Measurements from ENCODE around the gene MYCT1. TPM values are rescaled to one million over a fixed set of nuclear protein-coding genes. Genes with fewer than 3 reads are reported as not detected.
A peak's percentile ranks its signal among the peaks of the same experiment; 100 is the strongest.

Gene MYCT1, protein sequence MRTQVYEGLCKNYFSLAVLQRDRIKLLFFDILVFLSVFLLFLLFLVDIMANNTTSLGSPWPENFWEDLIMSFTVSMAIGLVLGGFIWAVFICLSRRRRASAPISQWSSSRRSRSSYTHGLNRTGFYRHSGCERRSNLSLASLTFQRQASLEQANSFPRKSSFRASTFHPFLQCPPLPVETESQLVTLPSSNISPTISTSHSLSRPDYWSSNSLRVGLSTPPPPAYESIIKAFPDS
- total RNA-seq (2014; rRNA removed; shearing (Covaris generic)) (1.6 and 2.5 TPM in 2 replicates), polyA plus RNA-seq (2016; fragmentation: Nextera tagmentation; extraction: Ambion mirVana) (1.7 and 1.9 TPM in 2 replicates)
- long read RNA-seq, partial matches to known transcripts, result 0 of 1 reads
- long read RNA-seq, other reads (novel, unspliced or antisense), result 1 of 1 reads

DNA sequence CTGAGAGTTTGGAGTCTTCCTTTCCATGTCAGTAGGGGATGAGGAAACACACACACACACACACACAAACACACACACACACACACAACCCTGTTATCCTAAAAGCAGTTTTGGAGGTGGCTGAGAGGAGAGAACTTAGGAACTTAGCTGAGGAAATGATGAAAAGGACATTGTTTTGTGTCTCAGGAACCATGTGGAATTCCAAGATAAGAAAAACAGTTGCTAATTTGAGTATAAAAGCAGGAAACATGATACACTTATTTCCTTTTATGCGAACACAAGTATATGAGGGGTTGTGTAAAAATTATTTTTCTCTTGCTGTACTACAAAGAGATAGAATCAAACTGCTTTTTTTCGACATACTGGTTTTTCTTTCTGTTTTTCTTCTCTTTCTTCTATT is at the start of gene MYCT1:
Gene MYCT1 (plus strand): TSS at position 264 of the 400 bp plus-strand sequence. CDS start 6 bp downstream, at position 270.
- no peaks in the 10 kb centered on the region for H4K20me1 ChIP-seq (replicated peaks; ENCODE audit: insufficient read depth)
- no peaks in the 10 kb centered on the region for H3K27me3 Mint-ChIP-seq (ENCODE audit: insufficient read depth, low read depth, poor library complexity)
- TF ChIP-seq CREB1 (CRISPR knock-in tag; IDR thresholded peaks at IDR 0.05; ENCODE audit: low read depth), result no peak
- no peak for TF ChIP-seq ZNF114 (CRISPR knock-in tag; IDR thresholded peaks at IDR 0.05)
- no peak for TF ChIP-seq EZH2phosphoT487 (IDR thresholded peaks at IDR 0.05; ENCODE audit: unreplicated experiment)
- TF ChIP-seq EZH2 (IDR thresholded peaks at IDR 0.05; ENCODE audit: low read depth, unreplicated experiment), result no peak
- no peak for TF ChIP-seq NANOG (IDR thresholded peaks at IDR 0.05; ENCODE audit: borderline replicate concordance)
- no peak for TF ChIP-seq POLR2AphosphoS5 (IDR thresholded peaks at IDR 0.05; ENCODE audit: low read depth)
- TF ChIP-seq STAT1 (IDR thresholded peaks at IDR 0.05; ENCODE audit: unreplicated experiment), result no peak
- TF ChIP-seq, protein P1, sequence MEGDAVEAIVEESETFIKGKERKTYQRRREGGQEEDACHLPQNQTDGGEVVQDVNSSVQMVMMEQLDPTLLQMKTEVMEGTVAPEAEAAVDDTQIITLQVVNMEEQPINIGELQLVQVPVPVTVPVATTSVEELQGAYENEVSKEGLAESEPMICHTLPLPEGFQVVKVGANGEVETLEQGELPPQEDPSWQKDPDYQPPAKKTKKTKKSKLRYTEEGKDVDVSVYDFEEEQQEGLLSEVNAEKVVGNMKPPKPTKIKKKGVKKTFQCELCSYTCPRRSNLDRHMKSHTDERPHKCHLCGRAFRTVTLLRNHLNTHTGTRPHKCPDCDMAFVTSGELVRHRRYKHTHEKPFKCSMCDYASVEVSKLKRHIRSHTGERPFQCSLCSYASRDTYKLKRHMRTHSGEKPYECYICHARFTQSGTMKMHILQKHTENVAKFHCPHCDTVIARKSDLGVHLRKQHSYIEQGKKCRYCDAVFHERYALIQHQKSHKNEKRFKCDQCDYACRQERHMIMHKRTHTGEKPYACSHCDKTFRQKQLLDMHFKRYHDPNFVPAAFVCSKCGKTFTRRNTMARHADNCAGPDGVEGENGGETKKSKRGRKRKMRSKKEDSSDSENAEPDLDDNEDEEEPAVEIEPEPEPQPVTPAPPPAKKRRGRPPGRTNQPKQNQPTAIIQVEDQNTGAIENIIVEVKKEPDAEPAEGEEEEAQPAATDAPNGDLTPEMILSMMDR (conservative IDR thresholded peaks at IDR 0.05; ENCODE audit: low read depth in 2 of 2), result no peak
- TF ChIP-seq ZNF331 (CRISPR knock-in tag; IDR thresholded peaks at IDR 0.05; ENCODE audit: low read depth), result no peak
- TF ChIP-seq JUNB (IDR thresholded peaks at IDR 0.05; ENCODE audit: unreplicated experiment), result no peak
- TF ChIP-seq, protein P2, sequence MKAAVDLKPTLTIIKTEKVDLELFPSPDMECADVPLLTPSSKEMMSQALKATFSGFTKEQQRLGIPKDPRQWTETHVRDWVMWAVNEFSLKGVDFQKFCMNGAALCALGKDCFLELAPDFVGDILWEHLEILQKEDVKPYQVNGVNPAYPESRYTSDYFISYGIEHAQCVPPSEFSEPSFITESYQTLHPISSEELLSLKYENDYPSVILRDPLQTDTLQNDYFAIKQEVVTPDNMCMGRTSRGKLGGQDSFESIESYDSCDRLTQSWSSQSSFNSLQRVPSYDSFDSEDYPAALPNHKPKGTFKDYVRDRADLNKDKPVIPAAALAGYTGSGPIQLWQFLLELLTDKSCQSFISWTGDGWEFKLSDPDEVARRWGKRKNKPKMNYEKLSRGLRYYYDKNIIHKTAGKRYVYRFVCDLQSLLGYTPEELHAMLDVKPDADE (IDR thresholded peaks at IDR 0.05), result no peak
- TF ChIP-seq, protein P3, sequence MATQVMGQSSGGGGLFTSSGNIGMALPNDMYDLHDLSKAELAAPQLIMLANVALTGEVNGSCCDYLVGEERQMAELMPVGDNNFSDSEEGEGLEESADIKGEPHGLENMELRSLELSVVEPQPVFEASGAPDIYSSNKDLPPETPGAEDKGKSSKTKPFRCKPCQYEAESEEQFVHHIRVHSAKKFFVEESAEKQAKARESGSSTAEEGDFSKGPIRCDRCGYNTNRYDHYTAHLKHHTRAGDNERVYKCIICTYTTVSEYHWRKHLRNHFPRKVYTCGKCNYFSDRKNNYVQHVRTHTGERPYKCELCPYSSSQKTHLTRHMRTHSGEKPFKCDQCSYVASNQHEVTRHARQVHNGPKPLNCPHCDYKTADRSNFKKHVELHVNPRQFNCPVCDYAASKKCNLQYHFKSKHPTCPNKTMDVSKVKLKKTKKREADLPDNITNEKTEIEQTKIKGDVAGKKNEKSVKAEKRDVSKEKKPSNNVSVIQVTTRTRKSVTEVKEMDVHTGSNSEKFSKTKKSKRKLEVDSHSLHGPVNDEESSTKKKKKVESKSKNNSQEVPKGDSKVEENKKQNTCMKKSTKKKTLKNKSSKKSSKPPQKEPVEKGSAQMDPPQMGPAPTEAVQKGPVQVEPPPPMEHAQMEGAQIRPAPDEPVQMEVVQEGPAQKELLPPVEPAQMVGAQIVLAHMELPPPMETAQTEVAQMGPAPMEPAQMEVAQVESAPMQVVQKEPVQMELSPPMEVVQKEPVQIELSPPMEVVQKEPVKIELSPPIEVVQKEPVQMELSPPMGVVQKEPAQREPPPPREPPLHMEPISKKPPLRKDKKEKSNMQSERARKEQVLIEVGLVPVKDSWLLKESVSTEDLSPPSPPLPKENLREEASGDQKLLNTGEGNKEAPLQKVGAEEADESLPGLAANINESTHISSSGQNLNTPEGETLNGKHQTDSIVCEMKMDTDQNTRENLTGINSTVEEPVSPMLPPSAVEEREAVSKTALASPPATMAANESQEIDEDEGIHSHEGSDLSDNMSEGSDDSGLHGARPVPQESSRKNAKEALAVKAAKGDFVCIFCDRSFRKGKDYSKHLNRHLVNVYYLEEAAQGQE (IDR thresholded peaks at IDR 0.05; ENCODE audit: unreplicated experiment), result no peak
- TF ChIP-seq, protein P4, sequence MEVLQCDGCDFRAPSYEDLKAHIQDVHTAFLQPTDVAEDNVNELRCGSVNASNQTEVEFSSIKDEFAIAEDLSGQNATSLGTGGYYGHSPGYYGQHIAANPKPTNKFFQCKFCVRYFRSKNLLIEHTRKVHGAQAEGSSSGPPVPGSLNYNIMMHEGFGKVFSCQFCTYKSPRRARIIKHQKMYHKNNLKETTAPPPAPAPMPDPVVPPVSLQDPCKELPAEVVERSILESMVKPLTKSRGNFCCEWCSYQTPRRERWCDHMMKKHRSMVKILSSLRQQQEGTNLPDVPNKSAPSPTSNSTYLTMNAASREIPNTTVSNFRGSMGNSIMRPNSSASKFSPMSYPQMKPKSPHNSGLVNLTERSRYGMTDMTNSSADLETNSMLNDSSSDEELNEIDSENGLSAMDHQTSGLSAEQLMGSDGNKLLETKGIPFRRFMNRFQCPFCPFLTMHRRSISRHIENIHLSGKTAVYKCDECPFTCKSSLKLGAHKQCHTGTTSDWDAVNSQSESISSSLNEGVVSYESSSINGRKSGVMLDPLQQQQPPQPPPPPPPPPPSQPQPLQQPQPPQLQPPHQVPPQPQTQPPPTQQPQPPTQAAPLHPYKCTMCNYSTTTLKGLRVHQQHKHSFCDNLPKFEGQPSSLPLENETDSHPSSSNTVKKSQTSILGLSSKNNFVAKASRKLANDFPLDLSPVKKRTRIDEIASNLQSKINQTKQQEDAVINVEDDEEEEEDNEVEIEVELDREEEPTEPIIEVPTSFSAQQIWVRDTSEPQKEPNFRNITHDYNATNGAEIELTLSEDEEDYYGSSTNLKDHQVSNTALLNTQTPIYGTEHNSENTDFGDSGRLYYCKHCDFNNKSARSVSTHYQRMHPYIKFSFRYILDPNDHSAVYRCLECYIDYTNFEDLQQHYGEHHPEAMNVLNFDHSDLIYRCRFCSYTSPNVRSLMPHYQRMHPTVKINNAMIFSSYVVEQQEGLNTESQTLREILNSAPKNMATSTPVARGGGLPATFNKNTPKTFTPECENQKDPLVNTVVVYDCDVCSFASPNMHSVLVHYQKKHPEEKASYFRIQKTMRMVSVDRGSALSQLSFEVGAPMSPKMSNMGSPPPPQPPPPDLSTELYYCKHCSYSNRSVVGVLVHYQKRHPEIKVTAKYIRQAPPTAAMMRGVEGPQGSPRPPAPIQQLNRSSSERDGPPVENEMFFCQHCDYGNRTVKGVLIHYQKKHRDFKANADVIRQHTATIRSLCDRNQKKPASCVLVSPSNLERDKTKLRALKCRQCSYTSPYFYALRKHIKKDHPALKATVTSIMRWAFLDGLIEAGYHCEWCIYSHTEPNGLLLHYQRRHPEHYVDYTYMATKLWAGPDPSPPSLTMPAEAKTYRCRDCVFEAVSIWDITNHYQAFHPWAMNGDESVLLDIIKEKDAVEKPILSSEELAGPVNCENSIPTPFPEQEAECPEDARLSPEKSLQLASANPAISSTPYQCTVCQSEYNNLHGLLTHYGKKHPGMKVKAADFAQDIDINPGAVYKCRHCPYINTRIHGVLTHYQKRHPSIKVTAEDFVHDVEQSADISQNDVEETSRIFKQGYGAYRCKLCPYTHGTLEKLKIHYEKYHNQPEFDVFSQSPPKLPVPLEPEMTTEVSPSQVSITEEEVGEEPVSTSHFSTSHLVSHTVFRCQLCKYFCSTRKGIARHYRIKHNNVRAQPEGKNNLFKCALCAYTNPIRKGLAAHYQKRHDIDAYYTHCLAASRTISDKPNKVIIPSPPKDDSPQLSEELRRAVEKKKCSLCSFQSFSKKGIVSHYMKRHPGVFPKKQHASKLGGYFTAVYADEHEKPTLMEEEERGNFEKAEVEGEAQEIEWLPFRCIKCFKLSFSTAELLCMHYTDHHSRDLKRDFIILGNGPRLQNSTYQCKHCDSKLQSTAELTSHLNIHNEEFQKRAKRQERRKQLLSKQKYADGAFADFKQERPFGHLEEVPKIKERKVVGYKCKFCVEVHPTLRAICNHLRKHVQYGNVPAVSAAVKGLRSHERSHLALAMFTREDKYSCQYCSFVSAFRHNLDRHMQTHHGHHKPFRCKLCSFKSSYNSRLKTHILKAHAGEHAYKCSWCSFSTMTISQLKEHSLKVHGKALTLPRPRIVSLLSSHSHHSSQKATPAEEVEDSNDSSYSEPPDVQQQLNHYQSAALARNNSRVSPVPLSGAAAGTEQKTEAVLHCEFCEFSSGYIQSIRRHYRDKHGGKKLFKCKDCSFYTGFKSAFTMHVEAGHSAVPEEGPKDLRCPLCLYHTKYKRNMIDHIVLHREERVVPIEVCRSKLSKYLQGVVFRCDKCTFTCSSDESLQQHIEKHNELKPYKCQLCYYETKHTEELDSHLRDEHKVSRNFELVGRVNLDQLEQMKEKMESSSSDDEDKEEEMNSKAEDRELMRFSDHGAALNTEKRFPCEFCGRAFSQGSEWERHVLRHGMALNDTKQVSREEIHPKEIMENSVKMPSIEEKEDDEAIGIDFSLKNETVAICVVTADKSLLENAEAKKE (CRISPR knock-in tag; IDR thresholded peaks at IDR 0.05), result no peak
- H3K27me3 ChIP-seq (ENCODE audit: insufficient read depth), result no peaks in the 10 kb centered on the region
- H3K4me2 ChIP-seq, result no peak within 1 kb of the TSS
- peaks cover 18% of the 10 kb centered on the region for H3K4me1 ChIP-seq (ENCODE audit: insufficient read depth)
- 0 out of 2 replicates have a peak within 1 kb of the TSS, but pooled peaks have one; percentile 47 for H3K27ac Mint-ChIP-seq
- H3K79me2 ChIP-seq (replicated peaks; ENCODE audit: insufficient read depth), result no peaks in the 10 kb centered on the region
- H3K36me3 Mint-ChIP-seq (ENCODE audit: low read depth), result no peaks in the 10 kb centered on the region
- no peak within 1 kb of the TSS for H3K4me3 ChIP-seq
- H3K36me3 ChIP-seq (ENCODE audit: insufficient read depth), result no peaks in the 10 kb centered on the region
- H3K27ac ChIP-seq (ENCODE audit: low read depth), result no peak within 1 kb of the TSS
- no peaks in the 10 kb centered on the region for H3K9me3 Mint-ChIP-seq
- no peak within 1 kb of the TSS for H3K4me3 Mint-ChIP-seq
- ATAC-seq, result no peak
- no peak for DNase-seq (ENCODE audit: low spot score)
- H2AFZ ChIP-seq, result no peak within 1 kb of the TSS
- peaks cover 9% of the 10 kb centered on the region for H3K4me1 Mint-ChIP-seq
- H3K9me2 ChIP-seq (ENCODE audit: insufficient read depth), result no peaks in the 10 kb centered on the region
- no peaks in the 10 kb centered on the region for H3F3A ChIP-seq (replicated peaks; ENCODE audit: low read depth)
